Thoracic aorta (tissue), 2 donors: ENCODE measurements around the gene MEGF11. TPM values are rescaled to one million over a fixed set of nuclear protein-coding genes. Genes with fewer than 3 reads are reported as not detected.

Source experiments
- ATAC-seq: fragments of 150-250 bp; one replicate; pipeline ENCODE4 v1.8.0; 2017; ENCODE audit warnings: low read depth; ENCODE audit not compliant: insufficient number of reproducible peaks, low FRiP score
- DNase-seq: peaks from one replicate; pipeline ENCODE4 v3.0.0-alpha.2; 2020; ENCODE audit warnings: low spot score
- H3K27ac ChIP-seq, 2 donors: fragments of 200-600 bp; sonication (generic); 1 replicate in 1 of 2; 2 replicates in 1 of 2; pipeline ENCODE4 v1.5.1; 2016; ENCODE audit warnings: mild to moderate bottlenecking in 2 of 2, moderate library complexity in 2 of 2
- H3K27me3 ChIP-seq: fragments of 200-600 bp; sonication (generic); replicated peaks from 2 replicates; pipeline ENCODE4 v1.6.0; 2016; ENCODE audit warnings: mild to moderate bottlenecking; ENCODE audit not compliant: insufficient read depth
- H3K36me3 ChIP-seq: fragments of 200-600 bp; sonication (generic); one replicate; pipeline ENCODE4 v1.5.1; 2016
- H3K4me1 ChIP-seq, 2 donors: fragments of 200-600 bp; sonication (generic); 1 replicate in 1 of 2; 2 replicates in 1 of 2; pipeline versions ENCODE4 v1.5.1 to v1.6.0; 2016; ENCODE audit warnings: low read depth in 2 of 2, mild to moderate bottlenecking in 1 of 2; ENCODE audit not compliant: control insufficient read depth in 1 of 2
- H3K4me3 ChIP-seq: fragments of 200-600 bp; sonication (generic); 2 replicates; pipeline ENCODE4 v1.5.1; 2016; ENCODE audit warnings: mild to moderate bottlenecking
- H3K9me3 ChIP-seq: fragments of 200-600 bp; sonication (generic); 2 replicates; pipeline ENCODE4 v1.5.1; 2016
- CTCF ChIP-seq: fragments of 200-600 bp; sonication (generic); IDR thresholded peaks from one replicate; pipeline ENCODE4 v1.5.1; 2019; ENCODE audit warnings: antibody characterized with exemption
- total RNA-seq, 2 donors: library from RNA; depleted of rRNA; stranded (reverse); fragments of >200 nt; gene quantifications; one replicate each; pipeline versions ENCODE4 v1.1.0 to v1.2.3, GENCODE V29; 2016

The MEGF11 gene
- total RNA-seq, 2 donors from 2014 or later: not detected

GRCh38 chr15:66261056-66261455, 7.5 kb upstream of the MEGF11 start:
- no peak for TF ChIP-seq CTCF
- no peak overlapping the region for H3K4me3 ChIP-seq
- no peaks in the 10 kb centered on the region for H3K9me3 ChIP-seq
- DNase-seq (no peak), ATAC-seq (no peak)
- no peak overlapping the region for H3K27ac ChIP-seq
- no peaks in the 10 kb centered on the region for H3K4me1 ChIP-seq
- H3K36me3 ChIP-seq: no peaks in the 10 kb centered on the region
- no peaks in the 10 kb centered on the region for H3K27me3 ChIP-seq

GRCh38 chr15:66256692-66257091, 3.1 kb upstream of the MEGF11 start:
- no peak for TF ChIP-seq CTCF
- peaks cover 16% of the 10 kb centered on the region for H3K27me3 ChIP-seq

GRCh38 chr15:66254951-66255676, 1.6 kb upstream of the MEGF11 start:
- no peak for ATAC-seq
- TF ChIP-seq CTCF: no peak
- H3K4me1 ChIP-seq: peaks cover 10 to 25% of the 10 kb centered on the region in 2 donors
- DNase-seq: no peak
- H3K4me3 ChIP-seq: no peak overlapping the region
- H3K36me3 ChIP-seq: no peaks in the 10 kb centered on the region
- no peak overlapping the region for H3K27ac ChIP-seq
- no peaks in the 10 kb centered on the region for H3K9me3 ChIP-seq
- H3K27me3 ChIP-seq: peaks cover 16% of the 10 kb centered on the region

More at GRCh38 chr15:66256692-66257091, 3.1 kb upstream of the MEGF11 start:
- H3K4me3 ChIP-seq: no peak overlapping the region
- H3K9me3 ChIP-seq: no peaks in the 10 kb centered on the region
- ATAC-seq: no peak
- DNase-seq: no peak
- no peaks in the 10 kb centered on the region for H3K36me3 ChIP-seq
- no peak overlapping the region for H3K27ac ChIP-seq
- peaks cover 10 to 25% of the 10 kb centered on the region in 2 donors for H3K4me1 ChIP-seq

GRCh38 chr15:66254089-66254950, 770 bp upstream of the MEGF11 start:
- Histone ChIP-seq H3K4me3 (peak overlapping the region; percentile 78), H3K4me1 (peaks cover 10 to 25% of the 10 kb centered on the region in 2 donors), H3K27ac (no peak overlapping the region), H3K27me3 (peaks cover 16% of the 10 kb centered on the region), H3K36me3 (no peaks in the 10 kb centered on the region), H3K9me3 (no peaks in the 10 kb centered on the region)
- no peak for TF ChIP-seq CTCF
- ATAC-seq (no peak), DNase-seq (no peak)

GRCh38 chr15:66252685-66253417, 699 bp downstream of the MEGF11 start:
- no peak overlapping the region for H3K27ac ChIP-seq
- peaks cover 16% of the 10 kb centered on the region for H3K27me3 ChIP-seq
- no peak for DNase-seq
- peak overlapping the region; percentile 78 for H3K4me3 ChIP-seq
- ATAC-seq: no peak
- no peak for TF ChIP-seq CTCF
- no peaks in the 10 kb centered on the region for H3K36me3 ChIP-seq
- H3K4me1 ChIP-seq: peaks cover 10 to 25% of the 10 kb centered on the region in 2 donors
- no peaks in the 10 kb centered on the region for H3K9me3 ChIP-seq
